Astrocyte of the cerebellum (primary cell): ENCODE measurements around the gene GNA14.

Experiments used
- DNase-seq: peaks from one replicate; pipeline ENCODE4 v3.0.0-alpha.2; 2011; ENCODE audit warnings: low read depth
- H3K4me3 ChIP-seq: 2 replicates; pipeline ENCODE4 v1.5.1; 2011; ENCODE audit warnings: mild to moderate bottlenecking, low read depth, low read length, moderate library complexity
- in situ Hi-C: cut with HindIII; loops from 2 replicates; pipeline ENCODE4 v1.10.0; 2017; ENCODE audit warnings: low sequenced_read_pairs
- TF ChIP-seq, protein P1 (sequence below): IDR thresholded peaks from 2 replicates; pipeline ENCODE4 v1.5.1; 2012; ENCODE audit warnings: low read length, low read depth, moderate library complexity, mild to moderate bottlenecking; ENCODE audit errors: missing control alignments

The GNA14 gene

DNA sequence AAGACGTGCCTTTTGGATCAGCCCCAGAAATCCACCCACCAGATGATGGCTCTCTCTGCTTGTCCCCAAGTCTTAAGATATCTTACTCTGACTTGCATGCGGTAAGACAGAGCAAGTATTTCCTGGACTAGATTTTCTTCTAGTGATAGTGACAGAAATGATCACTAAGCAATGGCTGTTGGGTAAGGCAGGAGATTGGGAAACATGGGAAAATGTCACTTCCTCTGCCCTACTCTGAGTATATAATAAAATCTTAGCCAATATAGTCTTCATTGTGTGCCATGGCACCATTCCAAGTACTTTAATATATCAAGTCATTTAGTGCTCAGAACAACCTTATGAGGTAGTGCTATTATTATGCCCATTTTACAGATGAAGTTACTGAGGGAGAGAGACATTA, 31.0 kb upstream of the GNA14 start:
- no peak overlapping the region for H3K4me3 ChIP-seq
- TF ChIP-seq, protein P1, sequence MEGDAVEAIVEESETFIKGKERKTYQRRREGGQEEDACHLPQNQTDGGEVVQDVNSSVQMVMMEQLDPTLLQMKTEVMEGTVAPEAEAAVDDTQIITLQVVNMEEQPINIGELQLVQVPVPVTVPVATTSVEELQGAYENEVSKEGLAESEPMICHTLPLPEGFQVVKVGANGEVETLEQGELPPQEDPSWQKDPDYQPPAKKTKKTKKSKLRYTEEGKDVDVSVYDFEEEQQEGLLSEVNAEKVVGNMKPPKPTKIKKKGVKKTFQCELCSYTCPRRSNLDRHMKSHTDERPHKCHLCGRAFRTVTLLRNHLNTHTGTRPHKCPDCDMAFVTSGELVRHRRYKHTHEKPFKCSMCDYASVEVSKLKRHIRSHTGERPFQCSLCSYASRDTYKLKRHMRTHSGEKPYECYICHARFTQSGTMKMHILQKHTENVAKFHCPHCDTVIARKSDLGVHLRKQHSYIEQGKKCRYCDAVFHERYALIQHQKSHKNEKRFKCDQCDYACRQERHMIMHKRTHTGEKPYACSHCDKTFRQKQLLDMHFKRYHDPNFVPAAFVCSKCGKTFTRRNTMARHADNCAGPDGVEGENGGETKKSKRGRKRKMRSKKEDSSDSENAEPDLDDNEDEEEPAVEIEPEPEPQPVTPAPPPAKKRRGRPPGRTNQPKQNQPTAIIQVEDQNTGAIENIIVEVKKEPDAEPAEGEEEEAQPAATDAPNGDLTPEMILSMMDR = no peak
- no peak for DNase-seq
- in situ Hi-C loops = no loop called here

GRCh38 chr9:77677957-77678535, 29.9 kb upstream of the GNA14 start:
- DNase-seq = no peak
- TF ChIP-seq, protein P1 = no peak
- no peak overlapping the region for H3K4me3 ChIP-seq
- in situ Hi-C loops = no loop called here

DNA sequence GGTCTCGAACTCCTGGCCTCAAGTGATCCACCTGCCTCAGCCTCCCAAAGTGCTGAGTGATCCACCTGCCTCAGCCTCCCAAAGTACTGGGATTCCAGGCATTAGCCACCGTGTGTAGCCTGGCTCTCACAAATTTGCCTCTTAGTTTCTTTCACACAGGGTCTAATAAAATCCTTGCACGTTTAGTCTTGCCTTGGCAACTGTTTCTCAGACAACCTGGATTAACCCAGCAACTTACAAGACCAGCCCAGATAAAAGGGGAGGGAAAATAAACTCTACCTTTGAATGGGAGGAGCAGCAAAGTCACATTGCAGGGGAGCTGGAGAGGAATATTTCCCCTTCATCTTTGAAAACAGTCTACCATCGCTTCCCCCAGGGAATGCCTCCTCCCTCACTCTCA, 29.3 kb upstream of the GNA14 start:
- TF ChIP-seq, protein P1 = no peak
- in situ Hi-C loops = no loop called here

GRCh38 chr9:77673941-77674791, 26.0 kb upstream of the GNA14 start:
- in situ Hi-C loops = no loop called here
- TF ChIP-seq, protein P1 = no peak
- DNase-seq = no peak
- no peak overlapping the region for H3K4me3 ChIP-seq

More for the DNA sequence above, 29.3 kb upstream of the GNA14 start:
- H3K4me3 ChIP-seq = no peak overlapping the region
- DNase-seq = no peak

- DNase-seq = no peak
- in situ Hi-C loops = no loop called here
- H3K4me3 ChIP-seq = no peak overlapping the region
- TF ChIP-seq, protein P1 = no peak
Measured at GRCh38 chr9:77672183-77672582, 24.1 kb upstream of the GNA14 start.

GRCh38 chr9:77667151-77667550, 19.0 kb upstream of the GNA14 start:
- in situ Hi-C loops = no loop called here
- TF ChIP-seq, protein P1 = no peak
- H3K4me3 ChIP-seq = no peak overlapping the region
- DNase-seq = no peak
